H9 (cell line): ENCODE data around the gene RGS3. TPM values are rescaled to one million over a fixed set of nuclear protein-coding genes. Genes with fewer than 3 reads are reported as not detected.
A peak's percentile ranks its signal among the peaks of the same experiment; 100 is the strongest.

Experiments
- DNase-seq: peaks from one replicate; pipeline ENCODE4 v3.0.0-alpha.2; 2017
- H2AFZ ChIP-seq: one replicate; pipeline ENCODE4 v1.6.1; 2013; ENCODE audit warnings: mild to moderate bottlenecking, low read length, control low read depth, moderate library complexity
- H2AK5ac ChIP-seq: 2 replicates; pipeline ENCODE4 v1.6.1; 2013; ENCODE audit warnings: low read length, control low read depth, mixed read lengths; ENCODE audit not compliant: insufficient read length
- H2BK120ac ChIP-seq: one replicate; pipeline ENCODE4 v1.6.1; 2013; ENCODE audit warnings: low read depth, mild to moderate bottlenecking, low read length, control low read depth, inconsistent platforms; ENCODE audit not compliant: poor library complexity, severe bottlenecking
- H2BK12ac ChIP-seq: 2 replicates; pipeline ENCODE4 v1.6.1; 2013; ENCODE audit warnings: low read length, control low read depth, mixed read lengths, low read depth; ENCODE audit not compliant: insufficient read length
- H2BK15ac ChIP-seq: 2 replicates; pipeline ENCODE4 v1.6.1; 2013; ENCODE audit warnings: low read depth, low read length, control low read depth
- H2BK20ac ChIP-seq: one replicate; pipeline ENCODE4 v1.6.1; 2013; ENCODE audit warnings: low read depth, mild to moderate bottlenecking, low read length, control low read depth, inconsistent platforms; ENCODE audit not compliant: poor library complexity, severe bottlenecking
- H2BK5ac ChIP-seq: 2 replicates; pipeline ENCODE4 v1.6.1; 2013; ENCODE audit warnings: low read length, control low read depth, mixed read lengths; ENCODE audit not compliant: insufficient read length
- H3K14ac ChIP-seq: 2 replicates; pipeline ENCODE4 v1.6.1; 2013; ENCODE audit warnings: low read length, control low read depth; ENCODE audit not compliant: insufficient read depth
- H3K18ac ChIP-seq: 2 replicates; pipeline ENCODE4 v1.6.1; 2013; ENCODE audit warnings: low read depth, mild to moderate bottlenecking, mixed read lengths, low read length, control low read depth; ENCODE audit not compliant: insufficient read length
- H3K23ac ChIP-seq: 2 replicates; pipeline ENCODE4 v1.6.1; 2013; ENCODE audit warnings: low read length, control low read depth, mixed read lengths, low read depth; ENCODE audit not compliant: insufficient read length
- H3K23me2 ChIP-seq: 2 replicates; pipeline ENCODE4 v1.6.1; 2013; ENCODE audit warnings: low read depth, mild to moderate bottlenecking, mixed read lengths, low read length, control low read depth; ENCODE audit not compliant: insufficient read length, poor library complexity, severe bottlenecking
- H3K27ac ChIP-seq: 2 replicates; pipeline ENCODE4 v1.5.1; 2013; ENCODE audit warnings: low read length, control low read depth, mixed read lengths, low read depth; ENCODE audit not compliant: insufficient read length
- H3K27me3 ChIP-seq: 2 replicates; pipeline ENCODE4 v1.6.1; 2013; ENCODE audit warnings: low read length, control low read depth, inconsistent platforms; ENCODE audit not compliant: insufficient read depth
- H3K4ac ChIP-seq: 2 replicates; pipeline ENCODE4 v1.6.1; 2013; ENCODE audit warnings: low read depth, mild to moderate bottlenecking, control low read depth, inconsistent platforms, low read length, moderate library complexity
- H3K4me1 ChIP-seq: 2 replicates; pipeline ENCODE4 v1.6.1; 2013; ENCODE audit warnings: low read length, control low read depth, inconsistent platforms; ENCODE audit not compliant: insufficient read depth
- H3K4me2 ChIP-seq: 2 replicates; pipeline ENCODE4 v1.6.1; 2013; ENCODE audit warnings: low read length, control low read depth, mixed read lengths; ENCODE audit not compliant: insufficient read length, insufficient read depth
- H3K56ac ChIP-seq: 2 replicates; pipeline ENCODE4 v1.6.1; 2013; ENCODE audit warnings: low read depth, mild to moderate bottlenecking, mixed read lengths, low read length, control low read depth; ENCODE audit not compliant: insufficient read length
- H3K79me1 ChIP-seq: 2 replicates; pipeline ENCODE4 v1.6.1; 2013; ENCODE audit warnings: low read depth, mild to moderate bottlenecking, moderate library complexity, low read length, control low read depth, inconsistent platforms; ENCODE audit not compliant: insufficient read depth, poor library complexity, severe bottlenecking
- H3K79me2 ChIP-seq: 2 replicates; pipeline ENCODE4 v1.6.1; 2013; ENCODE audit warnings: low read length, control low read depth, inconsistent platforms; ENCODE audit not compliant: insufficient read depth
- H3K9ac ChIP-seq: 2 replicates; pipeline ENCODE4 v1.6.1; 2013; ENCODE audit warnings: low read length, control low read depth, mixed read lengths; ENCODE audit not compliant: insufficient read length; ENCODE audit errors: extremely low read depth
- H3K9me3 ChIP-seq: one replicate; pipeline ENCODE4 v1.6.1; 2013; ENCODE audit warnings: low read depth, low read length, inconsistent platforms; ENCODE audit not compliant: control insufficient read depth
- H3T11ph ChIP-seq: one replicate; pipeline ENCODE4 v1.6.1; 2013; ENCODE audit warnings: mild to moderate bottlenecking, low read length, control low read depth, inconsistent platforms
- H4K20me1 ChIP-seq: one replicate; pipeline ENCODE4 v1.6.1; 2013; ENCODE audit not compliant: control insufficient read depth, insufficient read length, insufficient read depth
- H4K5ac ChIP-seq: 2 replicates; pipeline ENCODE4 v1.6.1; 2013; ENCODE audit warnings: low read depth, mild to moderate bottlenecking, mixed read lengths, low read length, control low read depth; ENCODE audit not compliant: insufficient read length
- H4K8ac ChIP-seq: replicated peaks from 2 replicates; pipeline ENCODE4 v1.6.1; 2013; ENCODE audit warnings: low read length, control low read depth, mixed read lengths, low read depth; ENCODE audit not compliant: insufficient read length
- H4K91ac ChIP-seq: 2 replicates; pipeline ENCODE4 v1.6.1; 2013; ENCODE audit warnings: low read depth, mild to moderate bottlenecking, moderate library complexity, mixed read lengths, low read length, control low read depth; ENCODE audit not compliant: insufficient read length
- H3K27ac Mint-ChIP-seq, 3 experiments: 2 replicates in 2 of 3; 3 replicates in 1 of 3; pipeline ENCODE4 v1.8.0; 2020 to 2021; ENCODE audit warnings: mixed read lengths in 3 of 3, mild to moderate bottlenecking in 1 of 3, moderate library complexity in 1 of 3
- H3K27me3 Mint-ChIP-seq: 2 replicates; pipeline ENCODE4 v1.8.0; 2021; ENCODE audit warnings: low read depth, mild to moderate bottlenecking, moderate library complexity, mixed read lengths
- H3K36me3 Mint-ChIP-seq, 3 experiments: 2 replicates in 2 of 3; 3 replicates in 1 of 3; pipeline ENCODE4 v1.8.0; 2020 to 2021; ENCODE audit warnings: low read depth in 3 of 3, mixed read lengths in 3 of 3; ENCODE audit not compliant: insufficient read depth in 1 of 3
- H3K4me1 Mint-ChIP-seq, 2 experiments: 2 replicates each; pipeline ENCODE4 v1.8.0; 2020; ENCODE audit warnings: mixed read lengths in 2 of 2
- H3K4me3 Mint-ChIP-seq, 2 experiments: 2 replicates in 1 of 2; 3 replicates in 1 of 2; pipeline ENCODE4 v1.8.0; 2020 to 2021; ENCODE audit warnings: mild to moderate bottlenecking in 2 of 2, mixed read lengths in 2 of 2, moderate library complexity in 1 of 2
- H3K9me3 Mint-ChIP-seq, 2 experiments: 2 replicates in 1 of 2; 3 replicates in 1 of 2; pipeline ENCODE4 v1.8.0; 2020; ENCODE audit warnings: mild to moderate bottlenecking in 2 of 2, mixed read lengths in 2 of 2, moderate library complexity in 1 of 2
- WGBS: extraction: QIAGEN DNeasy Blood & Tissue Kit; methylation state at CpG from one replicate; pipeline ENCODE4 v1.1.7; 2013; ENCODE audit warnings: missing lambda C conversion rate, low lambda C conversion rate, mixed read lengths; ENCODE audit not compliant: insufficient read length; ENCODE audit errors: extremely low coverage; 5-methylcytosine and 5-hydroxymethylcytosine counted together
- total RNA-seq: library from RNA; stranded (reverse); gene quantifications from 2 replicates; pipeline ENCODE4 v1.2.1, GENCODE V29; 2021
- TF ChIP-seq, protein P1 (sequence below): fragments of 200-600 bp; sonication (generic); conservative IDR thresholded peaks from 3 replicates; pipeline ENCODE4 v1.8.0; 2021; ENCODE audit warnings: antibody characterized with exemption, mild to moderate bottlenecking

Gene RGS3
- total RNA-seq, 1 experiment from 2014 or later = 13.9 TPM

DNA sequence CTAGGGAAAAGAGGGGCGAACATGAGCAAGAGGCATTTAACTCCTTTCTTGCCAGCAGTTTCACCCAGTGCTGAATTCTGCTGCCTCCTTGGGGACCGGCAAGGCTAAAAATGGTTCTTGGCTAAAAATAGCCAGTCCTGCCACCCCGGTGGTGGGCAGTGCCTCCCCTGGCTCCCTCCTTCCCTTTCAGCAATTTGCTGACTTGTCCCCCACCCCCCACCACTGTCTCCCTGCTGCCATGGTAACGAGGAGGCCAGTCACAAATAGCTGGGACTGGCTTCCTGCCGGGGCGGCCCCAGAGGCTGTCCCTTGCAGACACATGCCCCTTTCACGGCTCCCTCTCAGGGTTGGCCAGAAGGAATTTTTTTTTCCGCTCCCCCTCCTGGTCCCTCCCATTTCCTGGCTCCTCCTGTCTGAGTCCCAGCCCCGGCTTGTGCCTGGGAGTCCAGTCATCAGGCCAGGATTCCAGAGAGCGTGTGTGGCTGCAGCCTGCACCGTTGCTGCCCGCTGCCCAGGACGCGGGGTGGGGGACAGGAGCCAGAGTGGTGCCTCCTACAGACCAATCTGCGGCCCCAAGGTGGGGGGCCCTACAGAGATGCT lies 130.3 kb downstream of the RGS3 start:
- no peaks in the 10 kb centered on the region for H3K9me3 Mint-ChIP-seq
- H3T11ph ChIP-seq = no peak overlapping the region
- no peak overlapping the region for H2BK120ac ChIP-seq
- peak overlapping the region; percentile 70 for H3K4me2 ChIP-seq
- H3K18ac ChIP-seq = peak overlapping the region; percentile 66
- H3K14ac ChIP-seq = peak overlapping the region; percentile 74
- H3K27me3 ChIP-seq = no peaks in the 10 kb centered on the region
- DNase-seq = peak; percentile 99
- peaks cover 17 to 27% (median 23%) of the 10 kb centered on the region in 3 experiments; a peak in 6 of 7 replicates for H3K36me3 Mint-ChIP-seq
- H4K8ac ChIP-seq = no peak overlapping the region
- no peak overlapping the region for H2BK5ac ChIP-seq
- no peaks in the 10 kb centered on the region for H3K79me1 ChIP-seq
- H3K79me2 ChIP-seq = peaks cover 3% of the 10 kb centered on the region; the same call in 1 of the 2 replicates
- no peaks in the 10 kb centered on the region for H3K9me3 ChIP-seq
- H2BK15ac ChIP-seq = no peak overlapping the region
- no peaks in the 10 kb centered on the region for H3K27me3 Mint-ChIP-seq
- H3K4me1 Mint-ChIP-seq = peaks cover 28 to 39% of the 10 kb centered on the region in 2 experiments
- no peak overlapping the region for H2BK12ac ChIP-seq
- no peak overlapping the region for H4K91ac ChIP-seq
- no peak overlapping the region for H3K23ac ChIP-seq
- peak overlapping the region in 2 of 3 experiments; percentile 79 to 91; a peak in 4 of 7 replicates for H3K27ac Mint-ChIP-seq
- no peak overlapping the region for H3K56ac ChIP-seq
- no peak overlapping the region for H3K27ac ChIP-seq
- peak overlapping the region; percentile 60 for H3K9ac ChIP-seq
- peak overlapping the region; percentile 72 to 88 for H3K4me3 Mint-ChIP-seq
- H4K20me1 ChIP-seq = no peaks in the 10 kb centered on the region
- no peak overlapping the region for H3K4ac ChIP-seq
- H3K4me1 ChIP-seq = peaks cover 3% of the 10 kb centered on the region
- WGBS = no CpG with 5 or more reads among the region's 15 CpGs
- H4K5ac ChIP-seq = no peak overlapping the region
- H2BK20ac ChIP-seq = no peak overlapping the region
- TF ChIP-seq, protein P1, sequence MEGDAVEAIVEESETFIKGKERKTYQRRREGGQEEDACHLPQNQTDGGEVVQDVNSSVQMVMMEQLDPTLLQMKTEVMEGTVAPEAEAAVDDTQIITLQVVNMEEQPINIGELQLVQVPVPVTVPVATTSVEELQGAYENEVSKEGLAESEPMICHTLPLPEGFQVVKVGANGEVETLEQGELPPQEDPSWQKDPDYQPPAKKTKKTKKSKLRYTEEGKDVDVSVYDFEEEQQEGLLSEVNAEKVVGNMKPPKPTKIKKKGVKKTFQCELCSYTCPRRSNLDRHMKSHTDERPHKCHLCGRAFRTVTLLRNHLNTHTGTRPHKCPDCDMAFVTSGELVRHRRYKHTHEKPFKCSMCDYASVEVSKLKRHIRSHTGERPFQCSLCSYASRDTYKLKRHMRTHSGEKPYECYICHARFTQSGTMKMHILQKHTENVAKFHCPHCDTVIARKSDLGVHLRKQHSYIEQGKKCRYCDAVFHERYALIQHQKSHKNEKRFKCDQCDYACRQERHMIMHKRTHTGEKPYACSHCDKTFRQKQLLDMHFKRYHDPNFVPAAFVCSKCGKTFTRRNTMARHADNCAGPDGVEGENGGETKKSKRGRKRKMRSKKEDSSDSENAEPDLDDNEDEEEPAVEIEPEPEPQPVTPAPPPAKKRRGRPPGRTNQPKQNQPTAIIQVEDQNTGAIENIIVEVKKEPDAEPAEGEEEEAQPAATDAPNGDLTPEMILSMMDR = no peak
- H3K23me2 ChIP-seq = peaks cover 11% of the 10 kb centered on the region
- H2AK5ac ChIP-seq = no peak overlapping the region
- no peak overlapping the region for H2AFZ ChIP-seq
